Measurements from ENCODE around the gene FRY.

FRY gene

DNA sequence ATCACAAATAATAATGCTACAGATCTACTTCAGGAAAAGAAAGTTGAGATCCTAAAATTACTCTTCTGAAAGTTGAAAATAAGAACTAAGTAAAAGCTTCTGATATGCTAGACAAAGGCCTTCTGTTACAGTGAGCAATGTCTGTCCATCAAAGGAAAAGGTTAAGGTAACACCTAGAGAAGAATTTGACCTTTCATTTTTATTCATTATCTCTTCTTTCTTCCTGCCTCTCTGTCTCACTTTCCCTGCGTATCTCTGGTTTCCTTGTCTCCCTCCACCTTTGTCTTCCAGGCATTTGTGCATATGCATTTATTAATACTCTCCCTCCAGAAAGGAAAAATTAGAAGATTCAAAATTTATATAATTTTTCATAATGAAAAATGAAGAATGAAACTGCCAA, 234.6 kb downstream of the FRY start:
- no peak for DNase-seq

GRCh38 chr13:32267836-32268439, 236.4 kb downstream of the FRY start:
- DNase-seq, result peak; percentile 20

DNA sequence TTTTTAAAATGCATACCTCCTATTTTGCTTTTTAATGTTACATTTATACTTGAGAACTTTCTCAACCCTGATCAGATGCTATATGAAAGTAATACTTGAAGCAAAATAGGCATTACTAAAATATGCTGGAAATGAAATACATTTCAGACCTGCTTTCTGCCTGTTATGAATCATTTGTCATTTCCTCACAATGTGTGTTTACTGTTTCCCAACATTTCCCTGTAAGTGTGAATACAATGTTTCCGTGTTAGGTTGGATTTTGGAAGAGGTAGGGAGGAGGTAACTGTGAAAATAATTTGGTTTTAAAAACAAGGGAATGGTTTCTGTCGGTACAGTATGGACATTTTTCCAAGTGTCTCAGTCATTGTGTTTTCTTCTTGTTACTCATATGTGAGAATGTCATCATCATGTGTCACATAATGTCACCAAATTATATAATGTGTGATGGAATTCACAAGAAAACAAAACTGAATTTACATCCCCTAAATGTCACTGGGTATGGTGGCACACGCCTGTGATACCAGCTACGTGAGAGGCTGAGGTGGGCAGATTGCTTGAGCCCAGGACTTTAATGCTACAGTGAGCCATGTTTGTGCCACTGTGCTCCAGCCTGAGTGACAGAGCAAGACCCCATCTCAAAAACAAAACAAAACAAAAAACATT, 240.6 kb downstream of the FRY start:
- DNase-seq, result no peak

- no peak for DNase-seq
Observed at GRCh38 chr13:32277839-32278238, 246.3 kb downstream of the FRY start.

DNA sequence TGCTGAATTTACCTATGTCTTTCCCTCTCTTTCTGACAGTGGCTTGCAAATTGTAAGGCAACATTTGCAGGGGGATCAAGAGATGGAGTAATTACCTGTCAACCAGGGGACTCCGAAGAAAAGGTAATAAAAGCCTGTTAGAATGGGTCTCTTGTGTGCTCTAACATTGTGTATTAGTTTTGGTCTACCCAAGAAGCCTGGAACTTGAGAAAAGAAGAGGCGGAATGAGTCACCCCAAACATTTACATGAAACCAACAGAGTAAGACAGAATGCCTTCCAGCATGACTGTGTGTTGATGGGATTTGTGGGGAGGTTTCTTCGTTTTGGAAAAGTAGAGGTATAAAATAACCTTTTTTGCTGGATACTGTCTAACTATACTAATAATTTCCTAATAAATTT, 246.9 kb downstream of the FRY start:
- DNase-seq, result no peak

- DNase-seq, result no peak
Observed at GRCh38 chr13:32281096-32281495, 249.5 kb downstream of the FRY start.

GRCh38 chr13:32282096-32282711, 250.6 kb downstream of the FRY start:
- DNase-seq, result no peak

DNA sequence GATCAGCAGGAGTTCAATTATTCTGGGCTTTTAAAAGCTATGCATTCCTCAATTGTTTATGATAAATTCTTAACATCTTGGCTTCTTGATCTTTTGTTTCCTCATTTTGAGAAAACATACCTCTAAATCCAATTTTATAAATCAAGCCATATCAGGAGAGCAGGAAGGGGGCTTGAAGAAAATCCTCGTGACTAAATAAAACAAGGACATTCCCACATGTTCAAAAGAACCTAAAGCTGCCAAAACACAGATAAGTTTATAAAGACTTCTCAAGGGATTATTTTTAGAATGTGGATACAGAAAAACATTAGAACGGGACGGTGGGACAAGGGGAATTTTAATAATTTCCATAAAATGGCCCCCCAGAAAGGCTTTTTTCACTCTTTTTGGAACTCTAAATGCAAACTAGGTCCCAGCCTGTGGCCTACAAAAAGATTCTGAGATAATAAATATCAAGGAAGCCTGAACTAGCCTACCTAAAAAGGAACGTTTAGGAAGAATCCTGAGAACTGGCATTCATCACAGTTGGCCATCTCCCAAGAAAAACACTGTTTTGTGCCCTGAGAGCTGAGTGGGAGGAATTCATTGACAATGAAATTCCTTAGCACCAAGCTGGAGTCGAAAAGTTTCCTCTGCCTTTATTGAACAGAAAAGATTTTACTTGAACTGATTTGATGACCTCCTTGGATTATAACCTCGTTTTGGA, 253.5 kb downstream of the FRY start:
- DNase-seq, result no peak

DNA sequence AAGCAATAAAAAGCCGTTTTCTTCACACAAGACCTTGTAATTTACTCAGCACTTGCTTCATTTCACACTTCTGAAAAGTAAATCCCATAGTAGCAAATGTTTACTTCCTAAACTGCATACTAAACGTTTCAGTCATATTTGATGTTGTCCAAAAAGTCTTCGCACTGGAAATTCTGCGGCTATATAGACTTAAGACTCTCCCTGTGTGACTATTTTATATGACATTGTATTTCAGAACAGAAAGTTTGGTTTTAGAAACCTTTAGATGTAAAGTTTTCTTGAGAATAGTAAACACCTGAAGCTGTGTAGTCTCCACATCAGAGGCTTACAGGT, 254.0 kb downstream of the FRY start:
- DNase-seq, result no peak

DNA sequence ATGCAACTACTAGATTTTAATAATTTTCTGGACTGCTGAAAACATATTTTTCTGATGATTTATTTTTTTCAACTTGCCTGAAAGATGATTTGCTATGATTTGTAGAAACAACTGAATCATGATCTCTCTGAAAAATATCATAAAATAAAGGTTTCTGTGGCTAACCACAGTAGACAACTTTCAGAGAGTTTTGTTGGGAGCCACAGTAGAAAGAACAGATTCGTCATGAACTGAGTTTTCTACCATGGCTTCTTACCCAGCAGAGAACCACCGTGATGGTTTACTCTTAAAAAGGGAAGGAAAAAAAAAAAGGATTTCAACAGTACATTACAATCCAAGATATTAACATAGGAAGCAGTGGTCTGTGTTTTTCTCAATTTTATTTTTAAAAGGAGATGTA, 265.6 kb downstream of the FRY start:
- no peak for DNase-seq

DNA sequence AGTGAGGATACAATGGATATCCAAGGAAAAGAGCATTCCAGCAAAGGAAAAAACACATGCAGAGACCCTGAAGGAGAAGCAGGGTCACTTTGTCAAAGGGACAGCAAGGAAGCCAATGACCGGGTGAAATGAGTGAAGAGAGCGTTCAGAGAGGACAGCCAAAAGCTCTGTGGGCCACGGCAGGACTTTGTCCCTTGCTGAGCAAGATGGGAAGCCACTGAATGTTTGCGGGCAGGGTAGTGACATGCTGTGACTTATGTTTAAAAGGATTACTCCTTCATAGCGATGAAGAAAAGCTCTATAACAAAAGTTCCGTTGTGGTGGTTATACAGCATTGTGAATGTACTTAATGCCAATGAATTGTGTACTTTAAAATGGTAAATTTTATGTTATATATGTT, 267.1 kb downstream of the FRY start:
- peak; percentile 36 for DNase-seq

GRCh38 chr13:32299893-32300292, 268.3 kb downstream of the FRY start:
- no peak for DNase-seq

DNA sequence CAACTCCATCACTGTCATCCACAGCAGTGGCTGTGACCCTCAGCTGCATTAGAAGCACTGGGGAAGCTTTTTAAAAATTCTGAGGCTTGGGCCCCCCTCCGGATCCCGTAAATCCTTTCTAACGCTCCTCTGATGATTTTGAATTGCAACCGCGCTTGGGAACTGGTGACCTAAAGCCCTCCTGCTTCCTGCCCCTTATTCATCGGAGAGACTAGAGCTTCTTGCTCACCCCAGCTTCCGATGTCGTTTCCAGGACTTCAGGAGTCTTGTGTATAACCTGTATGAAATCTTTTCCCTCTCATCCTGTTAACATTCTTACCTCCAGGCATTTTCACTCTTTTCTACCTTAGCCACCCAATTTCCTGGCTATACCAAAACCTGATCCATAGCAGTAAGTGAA, 268.8 kb downstream of the FRY start:
- no peak for DNase-seq

DNA sequence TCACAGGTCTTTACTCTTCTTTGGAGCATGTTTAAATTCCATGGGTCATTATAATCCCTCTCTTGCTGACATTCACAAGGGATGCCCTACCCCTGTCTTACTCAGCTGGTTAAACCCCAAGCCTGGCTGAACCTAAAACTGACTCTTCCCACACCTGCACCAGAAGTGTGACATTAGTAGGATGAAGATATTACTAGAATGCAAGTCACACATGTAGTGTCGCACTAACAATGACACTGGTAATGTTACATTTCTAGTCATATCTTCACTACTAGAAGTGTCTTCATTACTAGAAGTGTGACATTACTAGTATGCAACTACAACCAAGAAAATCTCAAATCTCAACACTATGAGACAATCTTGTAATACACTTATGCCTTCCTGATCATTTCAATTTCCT, 269.3 kb downstream of the FRY start:
- DNase-seq, result no peak

DNA sequence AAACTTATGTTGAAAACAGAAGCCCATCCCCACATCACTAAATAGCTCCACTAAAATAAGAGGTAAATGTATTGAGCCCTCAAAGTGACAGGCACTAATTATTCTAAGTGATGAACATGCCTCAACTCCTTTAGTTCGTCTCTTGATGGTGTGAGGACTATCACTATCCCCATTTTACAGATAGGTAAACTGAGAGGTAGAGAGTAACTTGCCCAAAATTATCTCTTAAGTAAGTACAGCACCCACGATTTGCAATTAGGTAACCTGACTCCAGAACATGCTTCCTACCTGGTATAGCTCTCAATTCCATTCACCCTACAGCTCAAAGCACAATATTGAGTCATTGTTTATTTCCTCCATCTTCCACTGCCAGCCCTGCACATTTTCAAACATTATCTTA, 270.9 kb downstream of the FRY start:
- no peak for DNase-seq

GRCh38 chr13:32305646-32306045, 274.1 kb downstream of the FRY start:
- no peak for DNase-seq

- no peak for DNase-seq
Observed at GRCh38 chr13:32309312-32310133, 277.9 kb downstream of the FRY start.

DNA sequence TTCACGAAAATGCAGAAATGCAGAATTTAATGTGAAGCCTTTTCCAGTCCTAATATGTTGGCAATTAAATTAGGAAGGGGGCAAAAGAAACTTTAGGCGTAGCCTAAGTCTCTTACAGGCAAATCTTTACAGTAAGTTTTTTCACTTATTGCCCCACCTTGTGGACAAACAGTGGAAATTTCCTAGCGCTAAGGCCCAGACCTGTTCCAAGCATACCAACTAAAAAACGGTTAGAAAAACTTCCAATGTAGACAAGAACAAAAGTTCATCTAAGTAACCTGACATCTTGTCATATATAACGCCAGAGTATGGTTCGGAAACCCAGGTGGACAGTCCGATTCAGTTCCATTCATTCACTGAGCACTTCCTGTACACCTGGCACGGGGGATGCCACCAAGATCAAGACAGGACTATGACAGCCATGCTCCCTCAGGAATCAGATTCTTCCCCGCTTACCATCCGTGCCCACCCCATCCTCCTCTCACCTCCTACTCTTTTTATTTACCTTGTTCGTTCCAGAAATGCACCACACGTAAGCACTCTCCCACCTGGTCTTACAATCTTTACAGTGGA, 278.6 kb downstream of the FRY start:
- peak; percentile 71 for DNase-seq

DNA sequence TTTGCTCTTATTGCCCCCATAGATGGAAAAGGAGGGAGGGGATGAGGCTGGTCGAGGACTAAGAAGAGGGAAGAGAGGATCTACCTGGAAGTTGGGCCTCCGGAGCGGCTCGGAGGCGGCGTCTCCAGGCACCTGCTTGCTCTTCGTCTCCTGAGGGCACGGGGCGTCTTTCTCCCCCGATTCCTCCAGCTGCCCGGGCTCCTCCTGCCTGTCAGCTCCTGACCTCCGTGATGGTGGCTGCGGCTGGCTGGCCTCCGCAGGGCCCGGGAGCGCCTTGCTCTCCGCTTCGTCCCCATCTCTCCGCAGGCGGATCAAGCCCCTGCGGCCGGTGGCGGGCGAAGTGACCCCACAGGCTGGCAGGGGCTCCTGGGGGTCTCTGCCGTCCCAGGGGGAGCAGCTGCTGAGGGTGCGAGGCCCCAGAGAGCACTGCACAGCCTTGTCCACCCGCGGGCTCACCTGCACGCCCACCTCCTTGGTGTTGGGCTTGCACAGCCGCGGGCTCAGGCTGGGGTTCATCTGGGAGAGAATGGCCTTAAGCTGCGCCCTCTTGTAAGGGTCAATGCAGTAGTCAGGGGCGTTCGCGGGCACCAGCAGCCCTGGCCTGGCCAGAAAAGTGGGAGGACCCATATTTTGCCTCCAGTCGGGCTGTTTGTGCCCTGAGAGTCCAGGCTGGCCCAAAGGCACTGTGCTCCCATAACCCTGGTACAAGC, 279.8 kb downstream of the FRY start:
- DNase-seq, result no peak

DNA sequence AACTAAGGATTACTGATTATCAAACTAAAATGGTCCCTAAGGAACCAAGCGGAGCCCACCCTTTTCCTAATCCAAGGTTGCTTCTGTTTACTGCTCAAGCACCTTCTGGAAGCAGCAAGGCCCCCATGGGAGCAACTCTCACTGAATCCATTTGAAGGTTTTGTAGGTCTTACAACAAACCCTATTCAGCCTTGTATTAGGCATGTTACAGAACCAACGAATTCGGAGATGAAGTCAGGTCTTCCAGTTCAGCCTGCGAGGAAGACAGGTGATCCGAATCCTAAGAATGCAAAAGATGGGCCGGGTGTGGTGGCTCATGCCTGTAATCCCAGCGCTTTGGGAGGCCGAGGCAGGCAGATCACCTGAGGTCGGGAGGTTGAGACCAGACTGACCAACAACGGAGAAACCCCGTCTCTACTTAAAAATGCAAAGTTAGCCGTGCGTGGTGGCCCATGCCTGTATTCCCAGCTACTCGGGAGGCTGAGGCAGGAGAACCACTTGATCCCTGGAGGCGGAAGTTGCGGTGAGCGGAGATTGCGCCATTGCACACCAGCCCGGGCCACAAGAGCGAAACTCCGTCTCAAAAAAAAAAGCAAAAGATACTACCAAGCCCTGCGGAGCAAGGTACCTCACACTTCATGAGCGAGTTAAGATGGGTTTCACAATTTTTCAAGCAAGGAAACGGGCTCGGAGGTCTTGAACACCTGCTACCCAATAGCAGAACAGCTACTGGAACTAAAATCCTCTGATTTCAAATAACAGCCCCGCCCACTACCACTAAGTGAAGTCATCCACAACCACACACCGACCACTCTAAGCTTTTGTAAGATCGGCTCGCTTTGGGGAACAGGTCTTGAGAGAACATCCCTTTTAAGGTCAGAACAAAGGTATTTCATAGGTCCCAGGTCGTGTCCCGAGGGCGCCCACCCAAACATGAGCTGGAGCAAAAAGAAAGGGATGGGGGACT, 283.0 kb downstream of the FRY start:
- peak; percentile 67 for DNase-seq
